ENCODE results near the gene RTKN2.
"Not testable (repeated sequence)": the region's sequence is repeated elsewhere in the genome, so short reads cannot be mapped to it uniquely, and the experiment has no call there.

Gene RTKN2

DNA sequence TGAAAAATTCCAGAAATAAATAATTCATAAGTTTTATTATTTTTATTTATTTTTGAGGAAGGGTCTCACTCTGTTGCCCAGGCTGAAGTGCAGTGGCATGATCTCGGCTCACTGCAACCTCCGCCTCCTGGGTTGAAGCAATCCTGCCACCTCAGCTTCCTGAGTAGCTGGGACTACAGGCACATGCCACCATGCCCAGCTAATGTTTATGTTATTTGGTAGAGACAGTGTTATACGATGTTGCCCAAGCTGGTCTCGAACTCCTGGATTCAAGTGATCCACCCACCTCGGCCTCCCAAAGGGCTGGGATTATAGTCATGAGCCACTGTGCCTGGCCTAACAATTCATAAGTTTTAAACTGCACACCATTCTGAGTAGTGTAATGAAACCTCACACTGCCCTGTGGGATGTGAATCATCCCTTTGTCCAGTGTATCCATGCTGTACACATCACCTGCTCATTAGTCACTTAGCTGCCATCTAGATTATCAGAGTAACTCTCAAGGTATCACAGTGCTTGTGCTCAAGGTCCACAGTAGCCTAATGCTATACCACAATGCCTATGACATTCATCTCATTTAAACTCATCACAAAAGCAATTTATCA, 17.9 kb downstream of the RTKN2 start:
- no peak for DNase-seq (ENCODE audit: low spot score)

DNA sequence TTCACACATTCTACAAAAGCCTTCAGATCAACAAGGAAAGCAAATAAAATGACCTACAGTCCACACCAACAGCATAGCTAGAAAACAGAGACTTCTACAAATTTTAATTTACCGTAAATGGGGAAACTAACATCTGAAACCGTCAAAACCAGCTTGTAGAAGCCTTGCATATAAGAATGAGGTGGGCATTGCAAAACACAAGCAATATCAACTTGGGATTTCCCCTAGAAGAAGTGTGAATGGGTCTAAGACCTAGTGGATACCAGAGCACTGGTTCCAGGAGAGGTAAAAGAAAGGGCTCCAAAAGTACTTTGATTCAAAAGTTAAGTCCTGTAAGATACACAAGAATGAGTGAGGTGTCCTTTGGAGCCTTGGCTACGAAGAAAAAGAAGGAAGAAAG, 18.7 kb downstream of the RTKN2 start:
- DNase-seq (ENCODE audit: low spot score): no peak
- in situ Hi-C loops (cut with MboI; ENCODE audit: low sequenced_read_pairs, unreplicated experiment): loop anchor here (10.0 kb wide), 2 partner anchors 205 to 355 kb away; no protein-coding TSS in a partner anchor
- TF ChIP-seq, protein P1, sequence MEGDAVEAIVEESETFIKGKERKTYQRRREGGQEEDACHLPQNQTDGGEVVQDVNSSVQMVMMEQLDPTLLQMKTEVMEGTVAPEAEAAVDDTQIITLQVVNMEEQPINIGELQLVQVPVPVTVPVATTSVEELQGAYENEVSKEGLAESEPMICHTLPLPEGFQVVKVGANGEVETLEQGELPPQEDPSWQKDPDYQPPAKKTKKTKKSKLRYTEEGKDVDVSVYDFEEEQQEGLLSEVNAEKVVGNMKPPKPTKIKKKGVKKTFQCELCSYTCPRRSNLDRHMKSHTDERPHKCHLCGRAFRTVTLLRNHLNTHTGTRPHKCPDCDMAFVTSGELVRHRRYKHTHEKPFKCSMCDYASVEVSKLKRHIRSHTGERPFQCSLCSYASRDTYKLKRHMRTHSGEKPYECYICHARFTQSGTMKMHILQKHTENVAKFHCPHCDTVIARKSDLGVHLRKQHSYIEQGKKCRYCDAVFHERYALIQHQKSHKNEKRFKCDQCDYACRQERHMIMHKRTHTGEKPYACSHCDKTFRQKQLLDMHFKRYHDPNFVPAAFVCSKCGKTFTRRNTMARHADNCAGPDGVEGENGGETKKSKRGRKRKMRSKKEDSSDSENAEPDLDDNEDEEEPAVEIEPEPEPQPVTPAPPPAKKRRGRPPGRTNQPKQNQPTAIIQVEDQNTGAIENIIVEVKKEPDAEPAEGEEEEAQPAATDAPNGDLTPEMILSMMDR (IDR thresholded peaks at IDR 0.05; ENCODE audit: borderline replicate concordance, control extremely low read depth, extremely low read depth, insufficient read depth, missing control alignments): no peak

More for the DNA sequence above, 17.9 kb downstream of the RTKN2 start:
- in situ Hi-C loops (cut with MboI; ENCODE audit: low sequenced_read_pairs, unreplicated experiment): no loop called here
- TF ChIP-seq, protein P1 (IDR thresholded peaks at IDR 0.05; ENCODE audit: borderline replicate concordance, control extremely low read depth, extremely low read depth, insufficient read depth, missing control alignments): no peak

DNA sequence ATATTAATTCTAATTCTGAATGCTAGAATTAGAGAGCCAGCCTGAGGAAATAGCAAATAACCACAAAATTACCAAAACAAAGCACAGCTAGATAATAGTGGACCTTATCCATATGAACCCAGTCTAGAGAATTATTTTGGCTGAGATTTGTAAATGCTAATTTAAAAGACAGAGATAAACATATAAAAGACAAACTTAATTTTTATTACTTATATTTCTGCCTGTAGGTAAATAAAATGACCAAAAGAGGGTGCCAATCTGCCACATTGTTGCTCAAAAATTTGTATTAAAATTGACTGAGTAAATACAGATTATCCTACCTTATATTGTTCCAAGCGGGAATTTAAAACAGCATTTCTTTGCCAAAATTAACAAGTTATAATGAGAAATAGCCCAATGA, 20.2 kb downstream of the RTKN2 start:
- no peak for DNase-seq (ENCODE audit: low spot score)
- TF ChIP-seq, protein P1 (IDR thresholded peaks at IDR 0.05; ENCODE audit: borderline replicate concordance, control extremely low read depth, extremely low read depth, insufficient read depth, missing control alignments): no peak

DNA sequence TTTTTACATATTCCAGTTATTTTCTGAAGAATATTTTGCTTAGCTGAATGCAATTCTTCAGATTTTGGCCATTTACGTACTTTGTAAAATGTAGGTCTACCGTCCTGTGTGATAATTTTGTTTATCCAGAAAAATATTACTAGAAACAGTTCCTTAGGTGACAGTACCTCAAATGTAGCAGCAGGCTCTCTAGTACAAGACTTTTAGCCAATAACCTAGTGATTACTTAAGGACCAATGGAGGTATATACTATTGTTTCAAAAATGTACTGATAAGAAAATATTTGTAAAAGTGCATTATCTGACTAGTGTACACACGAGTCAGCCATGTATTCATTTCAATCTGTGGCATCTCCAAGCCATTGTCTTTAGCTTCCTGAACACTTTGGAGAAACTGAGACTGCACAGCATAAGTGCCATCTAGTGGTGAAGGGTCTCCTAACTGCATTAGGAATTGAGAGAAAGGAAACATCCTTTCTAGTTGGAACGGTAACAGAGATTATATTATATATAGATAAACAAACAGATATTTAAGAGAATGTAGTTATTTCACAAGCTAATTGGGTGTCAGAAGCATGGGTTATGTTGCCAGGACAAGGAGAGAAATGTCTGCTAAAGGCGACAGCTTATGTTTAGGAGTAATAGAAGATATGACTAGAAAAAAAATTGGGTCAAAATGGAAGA, 23.7 kb downstream of the RTKN2 start:
- peak; percentile 41 for DNase-seq (ENCODE audit: low spot score)
- in situ Hi-C loops (cut with MboI; ENCODE audit: low sequenced_read_pairs, unreplicated experiment): loop anchor here (10.0 kb wide), 2 partner anchors 200 to 350 kb away; no protein-coding TSS in a partner anchor
- TF ChIP-seq, protein P1 (IDR thresholded peaks at IDR 0.05; ENCODE audit: borderline replicate concordance, control extremely low read depth, extremely low read depth, insufficient read depth, missing control alignments): peak; percentile 63

More for the DNA sequence above, 20.2 kb downstream of the RTKN2 start:
- in situ Hi-C loops (cut with MboI; ENCODE audit: low sequenced_read_pairs, unreplicated experiment): loop anchor here (10.0 kb wide), 2 partner anchors 204 to 354 kb away; no protein-coding TSS in a partner anchor

DNA sequence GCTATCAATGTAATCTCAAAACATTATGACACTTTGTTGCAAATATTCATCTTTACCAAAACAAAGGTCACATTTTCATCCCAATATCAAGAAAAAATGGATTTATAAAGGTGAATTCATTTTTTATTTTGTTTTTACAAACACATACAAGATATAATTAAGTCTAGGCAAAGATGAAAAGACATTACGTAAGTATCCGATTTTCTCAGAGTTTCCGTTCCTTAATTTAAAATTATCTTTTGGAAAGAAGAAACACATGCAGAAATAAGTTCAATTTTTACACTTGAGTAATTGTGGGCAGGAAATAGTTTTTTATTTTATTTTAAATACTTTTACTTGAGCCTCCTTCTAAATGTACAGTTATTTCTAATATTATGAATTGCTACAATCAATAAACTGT, 24.6 kb downstream of the RTKN2 start:
- no peak for DNase-seq (ENCODE audit: low spot score)
- TF ChIP-seq, protein P1 (IDR thresholded peaks at IDR 0.05; ENCODE audit: borderline replicate concordance, control extremely low read depth, extremely low read depth, insufficient read depth, missing control alignments): no peak
- in situ Hi-C loops (cut with MboI; ENCODE audit: low sequenced_read_pairs, unreplicated experiment): loop anchor here (10.0 kb wide), 2 partner anchors 199 to 349 kb away; no protein-coding TSS in a partner anchor

DNA sequence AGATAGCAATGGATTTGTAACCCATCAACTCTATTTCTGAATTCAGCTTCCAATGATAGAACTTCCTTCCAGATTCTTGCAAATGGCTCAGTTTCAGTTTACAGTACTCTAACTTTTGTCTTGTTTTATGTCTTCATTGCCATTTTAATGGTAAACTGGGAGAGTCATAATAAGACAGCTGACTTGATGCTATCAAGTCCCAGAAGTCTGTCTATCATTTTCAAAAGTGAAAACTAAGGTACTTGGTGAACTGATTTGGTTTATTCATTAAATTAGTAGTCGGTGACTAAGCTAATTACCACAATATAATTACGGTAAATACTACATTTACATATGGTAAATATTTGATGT, 25.0 kb downstream of the RTKN2 start:
- no peak for DNase-seq (ENCODE audit: low spot score)
- TF ChIP-seq, protein P1 (IDR thresholded peaks at IDR 0.05; ENCODE audit: borderline replicate concordance, control extremely low read depth, extremely low read depth, insufficient read depth, missing control alignments): no peak
- in situ Hi-C loops (cut with MboI; ENCODE audit: low sequenced_read_pairs, unreplicated experiment): loop anchor here (10.0 kb wide), 2 partner anchors 199 to 349 kb away; no protein-coding TSS in a partner anchor

DNA sequence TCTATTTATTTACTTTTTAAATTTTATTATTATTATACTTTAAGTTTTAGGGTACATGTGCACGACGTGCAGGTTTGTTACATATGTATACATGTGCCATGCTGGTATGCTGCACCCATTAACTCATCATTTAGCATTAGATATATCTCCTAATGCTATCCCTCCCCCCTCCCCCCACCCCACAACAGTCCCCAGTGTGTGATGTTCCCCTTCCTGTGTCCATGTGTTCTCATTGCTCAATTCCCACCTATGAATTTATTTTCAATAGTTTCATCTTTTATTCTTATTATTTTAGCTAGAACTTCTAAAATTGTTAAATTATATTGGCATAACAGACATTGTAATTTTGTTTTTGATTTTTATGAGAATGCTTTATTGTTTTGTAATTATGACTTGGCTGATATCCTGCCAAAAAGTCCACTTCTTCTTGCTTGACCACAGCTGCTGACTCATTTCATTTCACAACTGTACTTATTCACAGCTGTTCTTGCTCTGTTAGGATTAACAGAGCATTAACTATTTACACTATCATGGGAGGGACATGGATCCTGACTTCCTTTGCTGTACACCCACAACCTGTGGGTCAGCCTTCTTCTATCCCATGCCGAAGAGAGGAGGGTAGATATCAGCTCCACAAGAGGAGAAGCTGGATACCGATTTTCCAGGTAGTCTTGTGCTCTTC, 25.5 kb downstream of the RTKN2 start:
- DNase-seq (ENCODE audit: low spot score): peak; percentile 21
- in situ Hi-C loops (cut with MboI; ENCODE audit: low sequenced_read_pairs, unreplicated experiment): loop anchor here (10.0 kb wide), 2 partner anchors 198 to 348 kb away; no protein-coding TSS in a partner anchor

DNA sequence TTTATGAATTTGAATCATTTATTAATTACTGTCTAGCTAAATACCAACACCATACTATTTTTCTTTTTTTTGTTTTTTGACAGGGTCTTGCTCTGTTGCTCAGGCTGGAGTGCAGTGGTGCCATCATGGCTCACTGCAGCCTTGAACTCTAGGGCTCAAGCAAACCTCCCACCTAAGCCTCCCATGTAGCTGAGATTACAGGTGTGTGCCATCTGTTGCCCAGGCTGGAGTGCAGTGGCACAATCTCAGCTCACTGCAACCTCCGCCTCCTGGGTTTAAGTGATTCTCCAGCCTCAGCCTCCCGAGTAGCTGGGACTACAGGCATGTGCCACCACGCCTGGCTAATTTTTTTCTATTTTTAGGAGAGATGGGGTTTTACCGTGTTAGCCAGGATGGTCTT, 27.1 kb downstream of the RTKN2 start:
- in situ Hi-C loops (cut with MboI; ENCODE audit: low sequenced_read_pairs, unreplicated experiment): loop anchor here (10.0 kb wide), 2 partner anchors 197 to 347 kb away; no protein-coding TSS in a partner anchor
- not testable (repeated sequence) for DNase-seq (ENCODE audit: low spot score)
